Smooth muscle cell (in vitro differentiated cells): Measurements from ENCODE around the gene CSRP1. TPM values are rescaled to one million over a fixed set of nuclear protein-coding genes. Genes with fewer than 3 reads are reported as not detected.
A peak's percentile ranks its signal among the peaks of the same experiment; 100 is the strongest.
"Not testable (repeated sequence)": the region's sequence is repeated elsewhere in the genome, so short reads cannot be mapped to it uniquely, and the experiment has no call there.

Experiments
- DNase-seq: peaks from one replicate; lab custom pipeline; 2025; ENCODE audit not compliant: unreplicated experiment; lab: John Stamatoyannopoulos, UW
- H2AFZ ChIP-seq: fragments of 200-600 bp; sonication (generic); 2 replicates; pipeline ENCODE4 v1.6.0; 2016; ENCODE audit warnings: antibody characterized with exemption, low read depth, mild to moderate bottlenecking
- H3F3A ChIP-seq: fragments of 200-600 bp; sonication (generic); 2 replicates; pipeline ENCODE4 v1.6.0; 2017; ENCODE audit warnings: antibody characterized with exemption, low read depth
- H3K27ac ChIP-seq: fragments of 200-600 bp; sonication (generic); 2 replicates; pipeline ENCODE4 v1.5.1; 2016; ENCODE audit warnings: low read depth, mild to moderate bottlenecking
- H3K27me3 ChIP-seq: fragments of 200-600 bp; sonication (generic); 2 replicates; pipeline ENCODE4 v1.6.1; 2016; ENCODE audit warnings: low read depth, mild to moderate bottlenecking
- H3K36me3 ChIP-seq: fragments of 200-600 bp; sonication (generic); 2 replicates; pipeline ENCODE4 v1.5.1; 2016; ENCODE audit warnings: low read depth
- H3K4me1 ChIP-seq: fragments of 200-600 bp; sonication (generic); 2 replicates; pipeline ENCODE4 v1.5.1; 2016; ENCODE audit warnings: low read depth
- H3K4me2 ChIP-seq: fragments of 200-600 bp; sonication (generic); 2 replicates; pipeline ENCODE4 v1.6.0; 2016; ENCODE audit warnings: mild to moderate bottlenecking
- H3K4me3 ChIP-seq: fragments of 200-600 bp; sonication (generic); 2 replicates; pipeline ENCODE4 v1.5.1; 2016; ENCODE audit warnings: mild to moderate bottlenecking
- H3K79me2 ChIP-seq: fragments of 200-600 bp; sonication (generic); 2 replicates; pipeline ENCODE4 v1.6.0; 2016; ENCODE audit warnings: low read depth, mild to moderate bottlenecking
- H3K9ac ChIP-seq: fragments of 200-600 bp; sonication (generic); 2 replicates; pipeline ENCODE4 v1.6.0; 2016; ENCODE audit warnings: low read depth
- H3K9me3 ChIP-seq: fragments of 200-600 bp; sonication (generic); replicated peaks from 2 replicates; pipeline ENCODE4 v1.5.1; 2016; ENCODE audit warnings: low read depth
- H4K20me1 ChIP-seq: fragments of 200-600 bp; sonication (generic); 2 replicates; pipeline ENCODE4 v1.6.0; 2016; ENCODE audit warnings: low read depth
- WGBS: methylation state at CpG from one replicate; pipeline ENCODE4 v1.1.7; 2016; ENCODE audit warnings: low lambda C conversion rate; 5-methylcytosine and 5-hydroxymethylcytosine counted together
- polyA plus RNA-seq: library from polyadenylated mRNA; unstranded; fragments of >200 nt; fragmentation: Nextera tagmentation; extraction: Ambion mirVana; gene quantifications from 2 replicates; pipeline ENCODE4 v1.2.1, GENCODE V29; 2016
- total RNA-seq: library from RNA; depleted of rRNA; stranded (reverse); fragments of >200 nt; gene quantifications from 2 replicates; pipeline ENCODE4 v1.2.3, GENCODE V29; 2014
- TF ChIP-seq, protein P1 (sequence below): fragments of 200-600 bp; sonication (generic); IDR thresholded peaks from 2 replicates; pipeline ENCODE4 v1.5.1; 2017; ENCODE audit warnings: borderline replicate concordance, mild to moderate bottlenecking, antibody characterized with exemption; ENCODE audit not compliant: insufficient read depth, poor library complexity, severe bottlenecking

Gene CSRP1
- total and polyA plus RNA-seq, 2 experiments from 2014 or later, result 202 to 345 TPM

DNA sequence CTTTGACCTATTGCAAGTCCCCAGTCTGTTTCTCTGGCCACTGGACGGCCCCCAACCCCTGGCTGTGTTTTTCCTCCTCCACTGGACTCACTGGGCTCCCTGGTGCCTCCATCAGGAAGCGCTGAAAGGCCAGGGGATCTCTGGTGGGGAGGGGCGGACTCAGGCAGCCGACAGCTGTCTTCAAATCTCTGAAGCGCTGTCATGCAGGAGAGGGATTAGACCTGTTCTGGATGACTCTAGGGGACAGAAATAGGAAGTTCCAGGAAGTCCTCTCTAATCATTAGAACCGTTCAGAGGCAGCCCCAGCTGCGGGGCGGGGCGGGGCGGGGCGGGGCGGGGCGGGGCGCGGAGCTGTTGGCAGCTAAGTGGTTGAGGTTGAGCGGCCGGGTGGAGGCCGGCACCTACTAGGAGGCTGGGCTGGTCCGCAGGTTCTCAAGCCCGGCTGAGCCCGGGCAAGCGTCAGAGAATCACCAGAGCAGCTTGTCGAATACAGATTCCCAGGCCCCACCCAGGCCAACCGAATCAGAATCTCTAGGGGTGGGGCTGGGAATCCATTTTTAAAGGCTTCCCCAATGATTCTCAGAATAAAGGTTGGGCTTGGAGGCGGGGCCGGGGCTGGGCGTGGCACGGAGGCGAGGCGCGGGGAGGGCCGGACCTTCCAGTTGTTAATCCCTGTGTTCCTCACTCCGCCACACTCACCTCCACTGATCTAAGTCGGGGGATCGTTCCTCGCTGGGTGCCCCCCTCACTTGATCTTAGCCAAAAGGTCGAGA, 26.5 kb downstream of the CSRP1 start:
- Histone ChIP-seq H2AFZ (no peak overlapping the region), H3K4me3 (peak overlapping the region; percentile 39), H4K20me1 (no peaks in the 10 kb centered on the region), H3F3A (peaks cover 19% of the 10 kb centered on the region), H3K27me3 (no peaks in the 10 kb centered on the region), H3K4me1 (peaks cover 17% of the 10 kb centered on the region), H3K4me2 (peak overlapping the region; percentile 81), H3K36me3 (no peaks in the 10 kb centered on the region), H3K27ac (peak overlapping the region; percentile 45), H3K9ac (no peak overlapping the region), H3K9me3 (no peaks in the 10 kb centered on the region), H3K79me2 (no peaks in the 10 kb centered on the region)
- WGBS, result 2% methylated on average over 36 of the region's 37 CpGs
- DNase-seq, result peak; percentile 78
- TF ChIP-seq, protein P1, sequence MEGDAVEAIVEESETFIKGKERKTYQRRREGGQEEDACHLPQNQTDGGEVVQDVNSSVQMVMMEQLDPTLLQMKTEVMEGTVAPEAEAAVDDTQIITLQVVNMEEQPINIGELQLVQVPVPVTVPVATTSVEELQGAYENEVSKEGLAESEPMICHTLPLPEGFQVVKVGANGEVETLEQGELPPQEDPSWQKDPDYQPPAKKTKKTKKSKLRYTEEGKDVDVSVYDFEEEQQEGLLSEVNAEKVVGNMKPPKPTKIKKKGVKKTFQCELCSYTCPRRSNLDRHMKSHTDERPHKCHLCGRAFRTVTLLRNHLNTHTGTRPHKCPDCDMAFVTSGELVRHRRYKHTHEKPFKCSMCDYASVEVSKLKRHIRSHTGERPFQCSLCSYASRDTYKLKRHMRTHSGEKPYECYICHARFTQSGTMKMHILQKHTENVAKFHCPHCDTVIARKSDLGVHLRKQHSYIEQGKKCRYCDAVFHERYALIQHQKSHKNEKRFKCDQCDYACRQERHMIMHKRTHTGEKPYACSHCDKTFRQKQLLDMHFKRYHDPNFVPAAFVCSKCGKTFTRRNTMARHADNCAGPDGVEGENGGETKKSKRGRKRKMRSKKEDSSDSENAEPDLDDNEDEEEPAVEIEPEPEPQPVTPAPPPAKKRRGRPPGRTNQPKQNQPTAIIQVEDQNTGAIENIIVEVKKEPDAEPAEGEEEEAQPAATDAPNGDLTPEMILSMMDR, result no peak

DNA sequence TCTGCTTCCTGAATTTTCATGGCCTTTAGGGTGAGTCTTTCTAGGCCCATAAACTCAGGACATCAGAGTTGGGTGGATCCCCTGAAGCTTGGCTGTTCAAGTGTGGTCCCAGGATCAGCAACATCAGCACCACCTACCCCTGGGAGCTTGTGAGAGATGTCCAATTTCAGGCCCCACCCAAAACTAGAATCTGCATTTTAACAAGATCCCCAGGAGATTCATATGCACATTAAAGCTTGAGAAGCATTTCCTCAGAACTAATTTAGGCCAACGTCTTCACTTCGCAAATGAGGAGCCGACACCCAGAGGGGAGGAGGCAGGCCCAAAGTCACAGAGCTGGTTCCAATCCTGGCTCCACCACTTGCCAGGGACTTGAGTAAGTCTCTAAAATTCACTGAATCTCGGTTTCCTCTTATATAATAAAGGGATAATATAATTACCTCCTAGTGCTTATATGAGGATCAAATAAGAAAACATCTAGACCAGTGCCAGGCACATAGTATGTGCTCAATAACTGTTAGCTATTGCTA, 27.7 kb downstream of the CSRP1 start:
- Histone ChIP-seq H3F3A (peaks cover 13% of the 10 kb centered on the region), H3K36me3 (no peaks in the 10 kb centered on the region), H3K9ac (no peak overlapping the region), H3K9me3 (no peaks in the 10 kb centered on the region), H3K27me3 (no peaks in the 10 kb centered on the region), H3K4me2 (no peak overlapping the region), H3K4me3 (no peak overlapping the region), H2AFZ (no peak overlapping the region), H3K27ac (no peak overlapping the region), H4K20me1 (no peaks in the 10 kb centered on the region), H3K4me1 (peaks cover 17% of the 10 kb centered on the region), H3K79me2 (no peaks in the 10 kb centered on the region)
- no peak for DNase-seq
- 77% methylated on average over 4 of the region's 4 CpGs for WGBS
- TF ChIP-seq, protein P1, result no peak

GRCh38 chr1:201478666-201479065, 28.3 kb downstream of the CSRP1 start:
- H3K9me3 ChIP-seq, H3K27ac ChIP-seq, H2AFZ ChIP-seq, H3K27me3 ChIP-seq, H3K36me3 ChIP-seq, H3K4me3 ChIP-seq, H4K20me1 ChIP-seq, H3K9ac ChIP-seq, H3K4me2 ChIP-seq, H3K79me2 ChIP-seq, DNase-seq: not testable (repeated sequence)
- Histone ChIP-seq H3F3A (peaks cover 13% of the 10 kb centered on the region), H3K4me1 (peaks cover 17% of the 10 kb centered on the region)
- WGBS, result 81% methylated on average over 3 of the region's 3 CpGs

DNA sequence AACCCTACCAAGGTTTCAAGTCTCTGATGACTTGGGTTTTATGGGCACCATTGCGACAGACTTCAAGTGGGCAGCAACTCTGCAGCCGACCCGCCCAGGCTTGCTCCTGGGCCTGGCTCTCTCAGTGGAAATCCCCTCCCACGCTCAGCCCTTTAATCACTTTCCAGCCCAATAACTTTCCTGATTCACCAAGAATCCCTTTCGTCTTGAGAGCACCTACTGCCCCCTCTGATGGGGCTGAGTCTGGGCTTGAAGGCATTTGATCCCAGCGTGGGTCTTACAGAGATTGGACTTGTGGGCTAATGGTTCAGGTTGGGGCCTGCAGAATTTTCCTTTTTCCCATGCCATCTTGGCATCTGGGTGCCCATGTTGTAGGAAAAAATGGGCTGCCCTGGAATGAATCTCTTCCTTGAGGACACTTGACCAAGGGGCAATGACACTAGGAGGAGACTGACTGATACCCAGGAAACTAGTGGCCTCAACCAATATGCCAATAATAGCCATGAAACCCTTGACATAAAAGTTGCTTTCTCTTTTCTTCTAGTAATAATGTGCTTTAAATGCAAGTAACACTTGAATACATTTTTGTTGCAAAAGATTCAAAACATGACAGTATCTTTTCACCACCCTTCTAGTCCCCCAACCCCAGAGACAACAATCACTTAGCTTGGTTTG, 30.1 kb downstream of the CSRP1 start:
- H3K9me3 ChIP-seq, result no peaks in the 10 kb centered on the region
- TF ChIP-seq, protein P1, result no peak
- 9% methylated on average over 6 of the region's 6 CpGs for WGBS
- H3K4me1 ChIP-seq, result peaks cover 17% of the 10 kb centered on the region
- peak overlapping the region; percentile 72 for H3K27ac ChIP-seq
- H4K20me1 ChIP-seq, result no peaks in the 10 kb centered on the region
- H3F3A ChIP-seq, result peaks cover 13% of the 10 kb centered on the region
- peak overlapping the region; percentile 48 for H3K4me2 ChIP-seq
- H3K9ac ChIP-seq, result no peak overlapping the region
- H3K4me3 ChIP-seq, result no peak overlapping the region
- peak; percentile 26 for DNase-seq
- no peaks in the 10 kb centered on the region for H3K27me3 ChIP-seq
- no peaks in the 10 kb centered on the region for H3K36me3 ChIP-seq
- H2AFZ ChIP-seq, result no peak overlapping the region
- H3K79me2 ChIP-seq, result no peaks in the 10 kb centered on the region
